Osteoblast (primary cell): ENCODE results near the gene SHISAL1. TPM values are rescaled to one million over a fixed set of nuclear protein-coding genes. Genes with fewer than 3 reads are reported as not detected.
"Not testable (repeated sequence)": the region's sequence is repeated elsewhere in the genome, so short reads cannot be mapped to it uniquely, and the experiment has no call there.

Experiments used
- DNase-seq: peaks from one replicate; pipeline ENCODE4 v3.0.0; 2011; ENCODE audit warnings: low spot score, mixed read lengths; ENCODE audit not compliant: insufficient read length; ENCODE audit errors: missing footprints
- H2AFZ ChIP-seq: 2 replicates; pipeline ENCODE4 v1.6.0; 2011; ENCODE audit warnings: mild to moderate bottlenecking, low read length
- H3K27ac ChIP-seq: 2 replicates; pipeline ENCODE4 v1.5.1; 2011; ENCODE audit warnings: mild to moderate bottlenecking, low read depth, low read length, moderate library complexity
- H3K27me3 ChIP-seq: 2 replicates; pipeline ENCODE4 v1.6.0; 2012; ENCODE audit warnings: mild to moderate bottlenecking, control low read depth, inconsistent platforms, low read length, moderate library complexity; ENCODE audit not compliant: insufficient read depth
- H3K36me3 ChIP-seq: 2 replicates; pipeline ENCODE4 v1.5.1; 2011; ENCODE audit warnings: mild to moderate bottlenecking, low read length, control low read depth, moderate library complexity; ENCODE audit not compliant: insufficient read depth
- H3K4me1 ChIP-seq: 2 replicates; pipeline ENCODE4 v1.5.1; 2011; ENCODE audit warnings: mild to moderate bottlenecking, low read length, control low read depth, moderate library complexity; ENCODE audit not compliant: insufficient read depth
- H3K4me2 ChIP-seq: 2 replicates; pipeline ENCODE4 v1.6.0; 2011; ENCODE audit warnings: mild to moderate bottlenecking, low read length; ENCODE audit not compliant: insufficient read depth
- H3K4me3 ChIP-seq: fragments of 200-600 bp; sonication (generic); 3 replicates; pipeline ENCODE4 v1.5.1; 2012; ENCODE audit warnings: mild to moderate bottlenecking, low read length, inconsistent platforms; ENCODE audit not compliant: insufficient read depth
- H3K79me2 ChIP-seq: 2 replicates; pipeline ENCODE4 v1.6.0; 2012; ENCODE audit warnings: mild to moderate bottlenecking, low read length, control low read depth, inconsistent platforms; ENCODE audit not compliant: insufficient read depth
- H3K9me3 ChIP-seq: 2 replicates; pipeline ENCODE4 v1.5.1; 2011; ENCODE audit warnings: low read depth, low read length, control low read depth
- H4K20me1 ChIP-seq: 2 replicates; pipeline ENCODE4 v1.6.0; 2012; ENCODE audit warnings: mild to moderate bottlenecking, low read length, control low read depth; ENCODE audit not compliant: insufficient read depth
- total RNA-seq: library from RNA; depleted of rRNA; stranded (reverse); fragments of >200 nt; gene quantifications from 2 replicates; pipeline ENCODE4 v1.2.3, GENCODE V29; 2012
- TF ChIP-seq, protein P1 (sequence below): IDR thresholded peaks from 2 replicates; pipeline ENCODE4 v1.5.1; 2011; ENCODE audit warnings: mild to moderate bottlenecking, low read depth, low read length, moderate library complexity; ENCODE audit errors: extremely low read depth

SHISAL1 gene
- total RNA-seq, 1 donor: 52.5 TPM

DNA sequence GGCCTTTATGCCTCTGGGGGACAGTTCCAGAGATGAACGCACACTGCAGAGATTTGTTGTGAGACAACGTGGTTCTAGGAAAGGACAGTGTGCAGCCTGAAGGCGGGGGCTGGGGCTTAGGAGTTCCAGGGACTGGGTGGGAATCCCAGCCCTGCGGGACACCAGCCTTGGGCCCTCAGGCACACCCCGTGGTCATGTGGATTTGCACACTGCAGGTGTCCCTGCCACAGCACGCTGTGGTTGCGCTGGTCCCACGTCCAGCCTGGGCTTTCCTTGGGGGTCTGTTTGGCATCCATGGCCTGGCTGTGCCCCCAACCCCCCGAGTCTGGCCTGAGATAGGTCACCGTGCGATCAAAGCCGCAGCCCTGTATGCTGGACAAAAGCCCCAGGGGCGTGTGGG is 7.3 kb downstream of the SHISAL1 start:
- H3K27ac ChIP-seq: no peak overlapping the region
- H3K4me3 ChIP-seq: no peak overlapping the region
- peaks cover 16% of the 10 kb centered on the region for H3K79me2 ChIP-seq
- no peaks in the 10 kb centered on the region for H3K9me3 ChIP-seq
- H2AFZ ChIP-seq: no peak overlapping the region
- peaks cover 28% of the 10 kb centered on the region for H3K4me1 ChIP-seq
- no peak for DNase-seq
- TF ChIP-seq, protein P1, sequence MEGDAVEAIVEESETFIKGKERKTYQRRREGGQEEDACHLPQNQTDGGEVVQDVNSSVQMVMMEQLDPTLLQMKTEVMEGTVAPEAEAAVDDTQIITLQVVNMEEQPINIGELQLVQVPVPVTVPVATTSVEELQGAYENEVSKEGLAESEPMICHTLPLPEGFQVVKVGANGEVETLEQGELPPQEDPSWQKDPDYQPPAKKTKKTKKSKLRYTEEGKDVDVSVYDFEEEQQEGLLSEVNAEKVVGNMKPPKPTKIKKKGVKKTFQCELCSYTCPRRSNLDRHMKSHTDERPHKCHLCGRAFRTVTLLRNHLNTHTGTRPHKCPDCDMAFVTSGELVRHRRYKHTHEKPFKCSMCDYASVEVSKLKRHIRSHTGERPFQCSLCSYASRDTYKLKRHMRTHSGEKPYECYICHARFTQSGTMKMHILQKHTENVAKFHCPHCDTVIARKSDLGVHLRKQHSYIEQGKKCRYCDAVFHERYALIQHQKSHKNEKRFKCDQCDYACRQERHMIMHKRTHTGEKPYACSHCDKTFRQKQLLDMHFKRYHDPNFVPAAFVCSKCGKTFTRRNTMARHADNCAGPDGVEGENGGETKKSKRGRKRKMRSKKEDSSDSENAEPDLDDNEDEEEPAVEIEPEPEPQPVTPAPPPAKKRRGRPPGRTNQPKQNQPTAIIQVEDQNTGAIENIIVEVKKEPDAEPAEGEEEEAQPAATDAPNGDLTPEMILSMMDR: no peak
- H3K36me3 ChIP-seq: no peaks in the 10 kb centered on the region
- peaks cover 3% of the 10 kb centered on the region for H4K20me1 ChIP-seq
- H3K4me2 ChIP-seq: no peak overlapping the region
- no peaks in the 10 kb centered on the region for H3K27me3 ChIP-seq

DNA sequence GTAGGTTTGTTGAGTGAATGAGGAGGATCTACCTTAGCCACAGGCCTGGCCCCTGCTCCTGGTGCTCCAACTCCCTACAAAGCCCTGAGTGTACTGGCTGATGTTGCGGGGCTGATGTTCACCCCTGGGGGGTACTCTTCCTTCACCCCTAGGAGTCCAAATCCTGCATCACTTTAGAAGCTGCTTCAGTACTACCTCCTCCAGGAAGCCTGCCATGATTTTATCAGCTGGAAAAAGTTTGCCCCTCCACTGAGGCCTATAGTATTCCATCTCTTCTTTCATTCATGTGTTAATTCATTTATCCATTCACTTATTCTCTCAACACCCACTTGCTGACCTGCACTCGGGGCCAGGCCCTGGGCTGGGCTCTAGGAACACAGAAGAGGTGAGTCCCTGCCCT is 7.8 kb downstream of the SHISAL1 start:
- Histone ChIP-seq H2AFZ (no peak overlapping the region), H3K36me3 (no peaks in the 10 kb centered on the region), H3K27me3 (no peaks in the 10 kb centered on the region), H3K4me3 (no peak overlapping the region), H3K79me2 (peaks cover 14% of the 10 kb centered on the region), H3K9me3 (no peaks in the 10 kb centered on the region), H4K20me1 (peaks cover 3% of the 10 kb centered on the region), H3K27ac (peak overlapping the region; percentile 48), H3K4me1 (peaks cover 28% of the 10 kb centered on the region), H3K4me2 (no peak overlapping the region)
- no peak for DNase-seq
- TF ChIP-seq, protein P1: no peak

DNA sequence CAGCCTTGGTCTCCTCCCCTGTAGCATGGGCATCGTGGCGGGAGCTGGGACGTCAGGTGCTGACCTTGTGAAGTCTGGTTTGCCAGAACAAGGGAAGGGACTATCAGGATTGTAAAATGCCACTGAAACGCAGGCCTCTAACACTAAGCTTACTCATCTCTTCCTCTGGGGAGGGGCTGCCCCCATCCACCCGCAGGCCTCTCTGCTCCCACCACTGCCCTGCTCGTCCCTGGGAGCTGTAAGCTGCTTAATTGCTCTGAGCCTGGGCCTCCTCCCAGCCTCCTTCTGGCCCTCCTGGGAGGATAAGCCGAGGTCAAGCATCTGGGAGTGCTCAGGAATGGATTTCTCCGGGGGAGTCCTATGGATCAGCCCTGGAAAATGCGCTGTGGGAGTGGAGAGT is 8.4 kb downstream of the SHISAL1 start:
- peaks cover 23% of the 10 kb centered on the region for H3K4me1 ChIP-seq
- no peaks in the 10 kb centered on the region for H3K9me3 ChIP-seq
- DNase-seq: peak; percentile 97
- TF ChIP-seq, protein P1: no peak
- H3K4me2 ChIP-seq: no peak overlapping the region
- peaks cover 3% of the 10 kb centered on the region for H4K20me1 ChIP-seq
- H3K27me3 ChIP-seq: no peaks in the 10 kb centered on the region
- no peak overlapping the region for H3K4me3 ChIP-seq
- peak overlapping the region; percentile 48 for H3K27ac ChIP-seq
- peaks cover 14% of the 10 kb centered on the region for H3K79me2 ChIP-seq
- no peaks in the 10 kb centered on the region for H3K36me3 ChIP-seq
- no peak overlapping the region for H2AFZ ChIP-seq

DNA sequence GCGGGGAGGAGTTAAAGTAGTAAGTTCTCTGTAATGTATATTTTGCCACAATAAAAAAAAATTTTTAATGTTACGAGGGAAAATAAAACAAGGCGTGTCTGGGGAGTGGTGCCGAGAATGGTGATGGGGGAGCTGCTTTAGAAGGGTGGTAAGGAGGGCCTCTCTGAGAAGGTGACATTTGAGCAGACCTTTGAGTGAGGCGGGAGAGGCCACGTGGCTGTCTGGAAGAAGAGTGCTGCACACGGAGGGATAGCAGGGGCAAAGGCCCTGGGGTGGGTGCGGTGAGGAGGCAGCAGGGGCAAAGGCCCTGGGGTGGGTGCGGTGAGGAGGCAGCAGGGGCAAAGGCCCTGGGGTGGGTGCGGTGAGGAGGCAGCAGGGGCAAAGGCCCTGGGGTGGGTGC is 10.4 kb downstream of the SHISAL1 start:
- not testable (repeated sequence) for H2AFZ ChIP-seq, DNase-seq, H3K27me3 ChIP-seq, H3K4me2 ChIP-seq, H3K27ac ChIP-seq, H3K79me2 ChIP-seq, H3K36me3 ChIP-seq, H3K4me3 ChIP-seq, H3K9me3 ChIP-seq, H4K20me1 ChIP-seq
- H3K4me1 ChIP-seq: peaks cover 12% of the 10 kb centered on the region
